ENCODE data around the gene HPD.

- TF ChIP-seq POLR2A (IDR thresholded peaks at IDR 0.05) (no peak), CTCF (IDR thresholded peaks at IDR 0.05) (no peak)
Measured at GRCh38 chr12:121861636-121862254, 3.1 kb upstream of the HPD start.
